ENCODE data around the gene CDC42BPB.
"Not testable (repeated sequence)": the region's sequence is repeated elsewhere in the genome, so short reads cannot be mapped to it uniquely, and the experiment has no call there.

CDC42BPB gene

DNA sequence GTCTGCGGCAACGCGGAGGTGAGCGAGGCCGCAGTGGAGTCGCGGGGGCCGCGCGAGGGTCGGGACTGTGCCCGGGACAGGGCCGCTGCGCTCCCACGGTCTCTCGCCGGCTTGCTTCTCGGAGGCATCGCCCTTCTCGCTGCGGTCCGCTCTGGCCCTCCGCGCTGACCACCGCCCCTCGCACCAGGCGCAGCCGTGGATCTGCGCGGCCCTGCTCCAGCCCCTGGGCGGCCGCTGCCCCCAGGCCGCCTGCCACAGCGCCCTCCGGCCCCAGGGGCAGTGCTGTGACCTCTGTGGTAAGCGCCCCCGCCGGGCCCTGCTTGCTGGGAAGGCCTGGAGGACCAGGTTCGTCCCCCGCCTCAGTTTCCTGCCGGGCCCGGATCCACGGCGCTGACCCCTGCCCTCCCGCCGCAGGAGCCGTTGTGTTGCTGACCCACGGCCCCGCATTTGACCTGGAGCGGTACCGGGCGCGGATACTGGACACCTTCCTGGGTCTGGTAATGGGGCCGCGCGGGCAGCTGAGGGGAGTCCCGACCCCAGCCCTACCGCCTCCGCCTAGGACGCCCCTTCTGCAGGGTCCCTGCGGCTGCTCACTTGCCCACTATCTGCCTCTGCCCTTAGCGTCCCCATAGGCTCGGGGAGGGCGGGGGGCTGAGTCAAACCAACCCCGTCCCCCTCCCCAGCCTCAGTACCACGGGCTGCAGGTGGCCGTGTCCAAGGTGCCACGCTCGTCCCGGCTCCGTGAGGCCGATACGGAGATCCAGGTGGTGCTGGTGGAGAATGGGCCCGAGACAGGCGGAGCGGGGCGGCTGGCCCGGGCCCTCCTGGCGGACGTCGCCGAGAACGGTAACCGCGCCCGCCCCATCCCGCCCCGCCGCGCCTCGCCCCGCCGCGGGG lies 127.9 kb downstream of the CDC42BPB start:
- Histone ChIP-seq H3K36me3 (ENCODE audit: control insufficient read depth, insufficient read depth, low read length) (peaks cover 7% of the 10 kb centered on the region), H3K27ac (ENCODE audit: low read depth, low read length) (no peak overlapping the region), H3K4me1 (ENCODE audit: control insufficient read depth, insufficient read depth, low read length) (peaks cover 2% of the 10 kb centered on the region), H3K4me3 (ENCODE audit: low read length) (peak overlapping the region; percentile 72), H3K9ac (ENCODE audit: low read length) (peak overlapping the region; percentile 2), H3K27me3 (ENCODE audit: control insufficient read depth, insufficient read depth, low read length) (peaks cover 10% of the 10 kb centered on the region)

DNA sequence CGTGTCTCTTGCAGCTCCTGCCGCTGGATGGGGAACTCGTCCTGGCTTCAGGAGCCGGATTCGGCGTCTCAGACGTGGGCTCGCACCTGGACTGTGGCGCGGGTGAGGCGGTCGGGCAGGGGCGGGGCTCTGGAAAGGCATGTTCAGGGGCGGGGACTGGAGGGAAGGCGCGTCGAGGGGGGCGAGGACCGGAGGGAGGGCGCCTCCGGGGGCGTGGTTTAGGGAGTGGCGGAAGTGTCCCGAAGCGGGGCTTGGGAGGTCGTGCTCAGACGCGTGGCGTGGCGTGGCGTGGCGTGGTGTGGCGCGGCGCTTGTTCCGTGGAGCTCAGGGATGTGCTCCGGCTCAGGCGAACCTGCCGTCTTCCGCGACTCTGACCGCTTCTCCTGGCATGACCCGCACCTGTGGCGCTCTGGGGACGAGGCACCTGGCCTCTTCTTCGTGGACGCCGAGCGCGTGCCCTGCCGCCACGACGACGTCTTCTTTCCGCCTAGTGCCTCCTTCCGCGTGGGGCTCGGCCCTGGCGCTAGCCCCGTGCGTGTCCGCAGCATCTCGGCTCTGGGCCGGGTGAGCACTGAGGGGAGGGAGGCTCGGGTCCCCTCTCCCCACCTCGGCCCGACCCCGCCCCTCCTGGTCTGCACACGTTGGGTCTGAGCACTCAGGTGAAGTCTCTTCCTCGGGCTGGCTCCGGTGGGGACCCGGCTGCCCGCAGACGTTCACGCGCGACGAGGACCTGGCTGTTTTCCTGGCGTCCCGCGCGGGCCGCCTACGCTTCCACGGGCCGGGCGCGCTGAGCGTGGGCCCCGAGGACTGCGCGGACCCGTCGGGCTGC lies 128.7 kb downstream of the CDC42BPB start:
- Histone ChIP-seq H3K9ac (ENCODE audit: low read length) (peak overlapping the region; percentile 66), H3K4me3 (ENCODE audit: low read length) (peak overlapping the region; percentile 72), H3K36me3 (ENCODE audit: control insufficient read depth, insufficient read depth, low read length) (peaks cover 7% of the 10 kb centered on the region), H3K27ac (ENCODE audit: low read depth, low read length) (no peak overlapping the region), H3K4me1 (ENCODE audit: control insufficient read depth, insufficient read depth, low read length) (peaks cover 2% of the 10 kb centered on the region), H3K27me3 (ENCODE audit: control insufficient read depth, insufficient read depth, low read length) (peaks cover 15% of the 10 kb centered on the region)

DNA sequence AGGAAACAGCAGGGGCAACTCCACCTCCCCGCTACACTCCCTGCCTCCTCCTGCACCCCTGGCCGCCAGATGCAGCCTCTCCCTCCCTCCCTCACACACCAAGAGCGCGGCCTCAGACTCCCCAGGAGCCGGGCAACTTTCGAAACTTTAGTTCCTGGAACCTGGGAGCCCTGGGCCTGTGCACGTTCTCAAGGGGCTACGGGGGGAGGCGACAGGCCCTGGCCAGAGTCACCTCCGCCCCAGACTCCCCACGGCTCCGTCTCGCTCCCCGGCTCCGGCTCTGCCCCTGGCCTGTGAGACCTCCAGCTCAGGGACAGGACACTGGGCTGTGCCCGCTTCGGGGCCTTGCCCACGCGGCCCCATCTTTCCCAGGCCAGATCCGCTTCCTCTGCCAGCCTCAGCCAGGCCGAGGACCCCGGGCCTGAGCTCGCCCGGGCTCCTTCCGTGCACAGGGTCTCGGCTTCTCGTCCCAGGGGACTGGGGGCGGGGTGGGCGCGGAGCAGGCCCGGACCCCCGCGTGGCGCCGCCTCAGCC lies 129.4 kb downstream of the CDC42BPB start:
- Histone ChIP-seq H3K27ac (ENCODE audit: low read depth, low read length) (no peak overlapping the region), H3K4me1 (ENCODE audit: control insufficient read depth, insufficient read depth, low read length) (peaks cover 2% of the 10 kb centered on the region), H3K36me3 (ENCODE audit: control insufficient read depth, insufficient read depth, low read length) (peaks cover 2% of the 10 kb centered on the region), H3K4me3 (ENCODE audit: low read length) (peak overlapping the region; percentile 72), H3K9ac (ENCODE audit: low read length) (peak overlapping the region; percentile 66), H3K27me3 (ENCODE audit: control insufficient read depth, insufficient read depth, low read length) (peaks cover 20% of the 10 kb centered on the region)

- peaks cover 20% of the 10 kb centered on the region for H3K27me3 ChIP-seq (ENCODE audit: control insufficient read depth, insufficient read depth, low read length)
- H3K9ac ChIP-seq (ENCODE audit: low read length), result peak overlapping the region; percentile 59
- H3K27ac ChIP-seq (ENCODE audit: low read depth, low read length), result no peak overlapping the region
- peak overlapping the region; percentile 72 for H3K4me3 ChIP-seq (ENCODE audit: low read length)
- H3K4me1 ChIP-seq (ENCODE audit: control insufficient read depth, insufficient read depth, low read length), result peaks cover 2% of the 10 kb centered on the region
- no peaks in the 10 kb centered on the region for H3K36me3 ChIP-seq (ENCODE audit: control insufficient read depth, insufficient read depth, low read length)
These were observed 129.9 kb downstream of the CDC42BPB start for GRCh38 chr14:102927346-102927877.

- not testable (repeated sequence) for H3K4me1 ChIP-seq (ENCODE audit: control insufficient read depth, insufficient read depth, low read length); H3K9ac ChIP-seq (ENCODE audit: low read length); H3K4me3 ChIP-seq (ENCODE audit: low read length); H3K36me3 ChIP-seq (ENCODE audit: control insufficient read depth, insufficient read depth, low read length); H3K27ac ChIP-seq (ENCODE audit: low read depth, low read length)
- H3K27me3 ChIP-seq (ENCODE audit: control insufficient read depth, insufficient read depth, low read length), result peaks cover 24% of the 10 kb centered on the region
These were observed 130.5 kb downstream of the CDC42BPB start for GRCh38 chr14:102926840-102927239.

GRCh38 chr14:102926104-102926503 lies 131.2 kb downstream of the CDC42BPB start:
- Histone ChIP-seq H3K9ac (ENCODE audit: low read length) (no peak overlapping the region), H3K4me1 (ENCODE audit: control insufficient read depth, insufficient read depth, low read length) (peaks cover 2% of the 10 kb centered on the region), H3K27ac (ENCODE audit: low read depth, low read length) (no peak overlapping the region), H3K36me3 (ENCODE audit: control insufficient read depth, insufficient read depth, low read length) (no peaks in the 10 kb centered on the region), H3K4me3 (ENCODE audit: low read length) (no peak overlapping the region), H3K27me3 (ENCODE audit: control insufficient read depth, insufficient read depth, low read length) (peaks cover 24% of the 10 kb centered on the region)

DNA sequence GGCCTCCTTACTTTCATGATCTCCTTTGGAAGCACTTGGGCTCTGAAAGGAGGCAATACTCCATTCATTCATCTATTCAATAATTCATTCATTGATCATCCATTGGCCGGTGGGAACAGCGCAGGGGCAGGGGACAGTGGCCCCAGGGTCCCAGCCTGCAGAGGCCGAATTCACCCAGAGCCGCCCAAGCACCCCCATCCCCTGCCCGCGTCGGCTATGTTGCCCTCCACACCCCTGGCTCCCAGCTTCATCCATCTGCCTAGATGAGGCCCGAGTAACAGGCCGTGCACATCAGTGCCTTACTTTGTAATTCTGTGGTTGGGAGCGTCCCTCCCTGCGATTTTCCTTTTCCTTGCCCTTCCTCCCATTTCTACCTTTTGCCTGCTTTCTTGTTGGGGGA lies 131.7 kb downstream of the CDC42BPB start:
- H3K27me3 ChIP-seq (ENCODE audit: control insufficient read depth, insufficient read depth, low read length), result peaks cover 24% of the 10 kb centered on the region
- no peak overlapping the region for H3K4me3 ChIP-seq (ENCODE audit: low read length)
- H3K27ac ChIP-seq (ENCODE audit: low read depth, low read length), result no peak overlapping the region
- H3K9ac ChIP-seq (ENCODE audit: low read length), result no peak overlapping the region
- no peaks in the 10 kb centered on the region for H3K36me3 ChIP-seq (ENCODE audit: control insufficient read depth, insufficient read depth, low read length)
- H3K4me1 ChIP-seq (ENCODE audit: control insufficient read depth, insufficient read depth, low read length), result peaks cover 2% of the 10 kb centered on the region

DNA sequence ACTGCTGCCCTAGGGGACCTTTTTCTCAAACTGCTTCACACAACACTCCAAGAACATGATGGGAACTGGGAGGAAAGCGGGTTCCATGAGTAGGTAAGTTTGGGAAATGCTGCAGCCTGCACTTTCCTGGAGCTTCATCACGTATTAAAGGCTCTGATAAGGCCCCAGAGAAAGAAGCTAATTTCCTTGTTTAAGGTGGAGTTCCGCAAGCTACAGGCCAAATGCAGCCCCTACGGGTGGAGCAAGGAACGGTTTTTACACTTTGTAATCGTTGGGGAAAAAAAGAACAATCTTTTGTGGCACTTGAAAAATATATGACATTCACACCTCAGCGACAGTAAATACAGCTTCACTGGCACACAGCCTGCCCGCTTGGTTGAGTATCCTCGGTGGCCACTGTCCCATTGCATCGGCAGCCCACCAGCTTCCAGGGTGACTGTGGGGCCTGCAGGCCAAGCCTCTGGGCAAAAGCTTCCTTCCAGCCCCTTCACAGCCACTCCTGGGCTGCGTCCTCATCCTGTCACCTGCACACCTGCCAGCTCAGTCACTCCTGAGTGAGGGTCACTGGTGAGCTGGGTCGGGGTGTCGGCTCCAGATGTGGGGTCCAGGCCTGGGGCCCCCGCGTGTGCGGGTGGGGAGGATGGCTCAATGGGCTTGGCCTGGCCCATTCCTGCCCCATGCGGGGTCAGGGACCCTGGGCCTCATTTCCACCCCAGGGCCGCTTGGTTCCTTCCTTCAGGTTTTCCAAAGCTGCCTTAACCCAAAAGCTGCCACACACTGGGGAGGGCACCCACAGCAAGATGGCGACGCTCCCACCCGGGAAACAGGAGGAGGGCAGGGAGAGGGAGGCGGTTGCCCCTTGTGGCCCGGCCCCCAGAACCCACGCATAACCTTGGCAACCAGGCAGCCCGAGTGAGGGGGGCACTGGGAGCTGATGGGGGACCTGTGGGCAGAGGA lies 132.4 kb downstream of the CDC42BPB start:
- Histone ChIP-seq H3K4me3 (ENCODE audit: low read length) (no peak overlapping the region), H3K36me3 (ENCODE audit: control insufficient read depth, insufficient read depth, low read length) (no peaks in the 10 kb centered on the region), H3K27ac (ENCODE audit: low read depth, low read length) (no peak overlapping the region), H3K9ac (ENCODE audit: low read length) (no peak overlapping the region), H3K27me3 (ENCODE audit: control insufficient read depth, insufficient read depth, low read length) (peaks cover 24% of the 10 kb centered on the region), H3K4me1 (ENCODE audit: control insufficient read depth, insufficient read depth, low read length) (peaks cover 2% of the 10 kb centered on the region)

DNA sequence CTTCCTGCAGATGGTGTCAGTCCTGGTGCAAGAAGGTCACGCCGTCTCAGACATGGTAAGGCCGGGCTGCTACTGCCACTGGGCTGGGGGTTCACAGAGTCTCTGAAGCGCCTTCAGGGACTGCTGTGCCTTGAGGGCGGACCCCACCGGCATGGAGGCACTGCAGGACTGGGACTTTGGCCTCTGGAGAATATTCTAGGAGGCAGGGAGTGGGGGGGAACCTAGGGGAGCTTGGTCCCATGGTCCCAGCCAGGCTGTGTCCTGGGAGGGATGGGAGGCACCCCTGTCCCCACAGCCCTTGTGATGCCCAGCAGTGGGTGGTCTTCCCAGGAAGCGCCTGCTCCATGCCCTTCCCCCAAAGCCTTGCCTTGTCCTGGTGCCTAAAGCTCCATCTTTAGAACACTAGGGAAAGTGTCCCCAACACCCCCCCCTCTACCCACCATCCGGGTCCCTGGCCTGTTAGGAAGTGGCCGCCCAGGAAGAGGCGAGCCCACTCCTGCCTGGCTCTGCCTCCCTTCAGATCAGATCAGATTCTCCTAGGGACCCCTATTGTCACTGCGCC lies 133.3 kb downstream of the CDC42BPB start:
- H3K9ac ChIP-seq (ENCODE audit: low read length), result no peak overlapping the region
- no peak overlapping the region for H3K27ac ChIP-seq (ENCODE audit: low read depth, low read length)
- peaks cover 2% of the 10 kb centered on the region for H3K4me1 ChIP-seq (ENCODE audit: control insufficient read depth, insufficient read depth, low read length)
- H3K4me3 ChIP-seq (ENCODE audit: low read length), result peak overlapping the region; percentile 63
- H3K36me3 ChIP-seq (ENCODE audit: control insufficient read depth, insufficient read depth, low read length), result no peaks in the 10 kb centered on the region
- H3K27me3 ChIP-seq (ENCODE audit: control insufficient read depth, insufficient read depth, low read length), result peaks cover 16% of the 10 kb centered on the region

- no peak overlapping the region for H3K9ac ChIP-seq (ENCODE audit: low read length)
These were observed 134.0 kb downstream of the CDC42BPB start for GRCh38 chr14:102923201-102923924.

More at GRCh38 chr14:102923201-102923924, 134.0 kb downstream of the CDC42BPB start:
- H3K4me3 ChIP-seq (ENCODE audit: low read length), result peak overlapping the region; percentile 63
- H3K27ac ChIP-seq (ENCODE audit: low read depth, low read length), result no peak overlapping the region
- peaks cover 15% of the 10 kb centered on the region for H3K27me3 ChIP-seq (ENCODE audit: control insufficient read depth, insufficient read depth, low read length)
- H3K36me3 ChIP-seq (ENCODE audit: control insufficient read depth, insufficient read depth, low read length), result no peaks in the 10 kb centered on the region
- no peaks in the 10 kb centered on the region for H3K4me1 ChIP-seq (ENCODE audit: control insufficient read depth, insufficient read depth, low read length)
